GM12878 (cell line): ENCODE measurements around the gene EBF3. TPM values are rescaled to one million over a fixed set of nuclear protein-coding genes. Genes with fewer than 3 reads are reported as not detected.

ENCODE experiments used
- ATAC-seq: fragments of 200-7000 bp; cut with Tn5 transposase; 3 replicates; pipeline ENCODE4 v1.9.1; 2020; ENCODE audit warnings: mild to moderate bottlenecking, moderate library complexity
- BruUV-seq: library from RNA; stranded (reverse); fragments of 400-500 nt; replicated peaks from 2 replicates; lab custom pipeline; 2021; lab: Mats Ljungman, UMichigan
- CTCF ChIA-PET: fragments of 300-600 bp; sonication (Branson Sonifier 250); formaldehyde crosslinking; extraction: SDS; loops from one replicate; lab custom pipeline; 2021; ENCODE audit warnings: inconsistent platforms; lab: Yijun Ruan, JAX
- POLR2A ChIA-PET: fragments of 350-600 bp; formaldehyde crosslinking; extraction: SDS; loops from one replicate; lab custom pipeline; 2021; ENCODE audit warnings: inconsistent platforms; lab: Charles Lee
- RAD21 ChIA-PET: fragments of 300-600 bp; sonication (Branson Sonifier 250); formaldehyde crosslinking; loops from one replicate; lab custom pipeline; 2023; ENCODE audit warnings: antibody characterized with exemption; ENCODE audit not compliant: unreplicated experiment; lab: Charles Lee
- SMC1A ChIA-PET: fragments of 300-600 bp; sonication (Branson Sonifier 250); formaldehyde crosslinking; loops from one replicate; lab custom pipeline; 2023; ENCODE audit not compliant: unreplicated experiment, uncharacterized antibody; lab: Charles Lee
- DNase-seq: peaks from one replicate; pipeline ENCODE4 v3.0.0-alpha.2; 2011; ENCODE audit warnings: low read depth, low spot score
- FAIRE-seq: peaks from 3 replicates; lab custom pipeline; 2011; peaks lifted over from hg19 to GRCh38; lab: Jason Lieb, UNC
- H2AFZ ChIP-seq: 2 replicates; pipeline ENCODE4 v1.6.0; 2011; ENCODE audit warnings: low read depth, low read length, control low read depth; ENCODE audit not compliant: control insufficient read depth
- H3K27ac ChIP-seq: 2 replicates; pipeline ENCODE4 v1.5.1; 2011; ENCODE audit warnings: control low read depth; ENCODE audit not compliant: control insufficient read depth, insufficient read depth
- H3K27me3 ChIP-seq, 2 experiments: replicated peaks in 1 of 2; 2 replicates each; pipeline versions ENCODE4 v1.6.0 to v1.6.1; 2011; ENCODE audit warnings: low read length in 1 of 2; ENCODE audit not compliant: control insufficient read depth in 2 of 2, insufficient read depth in 2 of 2
- H3K36me3 ChIP-seq, 2 experiments: 2 replicates each; pipeline ENCODE4 v1.5.1; 2011; ENCODE audit warnings: low read length in 1 of 2; ENCODE audit not compliant: control insufficient read depth in 2 of 2, insufficient read depth in 2 of 2
- H3K4me1 ChIP-seq: 2 replicates; pipeline ENCODE4 v1.6.1; 2011; ENCODE audit warnings: mild to moderate bottlenecking, low read length, moderate library complexity, mixed read lengths; ENCODE audit not compliant: control insufficient read depth, insufficient read depth
- H3K4me2 ChIP-seq: 2 replicates; pipeline ENCODE4 v1.6.0; 2011; ENCODE audit warnings: control low read depth; ENCODE audit not compliant: control insufficient read depth, insufficient read depth
- H3K4me3 ChIP-seq: fragments of 200-600 bp; sonication (generic); 2 replicates; pipeline ENCODE4 v1.5.1; 2016
- H3K79me2 ChIP-seq: 2 replicates; pipeline ENCODE4 v1.6.0; 2011; ENCODE audit warnings: low read length; ENCODE audit not compliant: control insufficient read depth, insufficient read depth
- H3K9ac ChIP-seq: 2 replicates; pipeline ENCODE4 v1.8.0; 2011; ENCODE audit warnings: low read length, control low read depth, mixed read lengths; ENCODE audit not compliant: control insufficient read depth, insufficient read depth
- H3K9me3 ChIP-seq: replicated peaks from 3 replicates; pipeline ENCODE4 v1.5.1; 2011; ENCODE audit warnings: mild to moderate bottlenecking, low read length; ENCODE audit not compliant: control insufficient read depth, insufficient read depth
- H4K20me1 ChIP-seq: 2 replicates; pipeline ENCODE4 v1.6.0; 2011; ENCODE audit not compliant: control insufficient read depth, insufficient read depth
- CREM ChIP-seq: IDR thresholded peaks from 2 replicates; pipeline ENCODE4 v1.6.1; 2014; ENCODE audit warnings: antibody characterized with exemption, low read depth
- EED ChIP-seq: sonication (generic); IDR thresholded peaks from 2 replicates; pipeline ENCODE4 v1.6.1; 2016; ENCODE audit warnings: antibody characterized with exemption, low read depth
- FOXK2 ChIP-seq: fragments of 450-650 bp; IDR thresholded peaks from 2 replicates; pipeline ENCODE4 v1.6.1; 2017; ENCODE audit warnings: mild to moderate bottlenecking, moderate library complexity
- NFXL1 ChIP-seq: fragments of 450-650 bp; IDR thresholded peaks from 2 replicates; pipeline ENCODE4 v1.6.1; 2017; ENCODE audit warnings: antibody characterized with exemption, mild to moderate bottlenecking, borderline replicate concordance
- POLR2AphosphoS2 ChIP-seq: IDR thresholded peaks from 2 replicates; pipeline ENCODE4 v1.6.1; 2011; ENCODE audit warnings: low read depth, mild to moderate bottlenecking, low read length, improper control_type of control experiment, moderate library complexity
- SP1 ChIP-seq: IDR thresholded peaks from one replicate; pipeline ENCODE4 v1.6.1; 2011; ENCODE audit warnings: low read depth, low read length
- SUPT20H ChIP-seq: IDR thresholded peaks from 2 replicates; pipeline ENCODE4 v1.6.1; 2011; ENCODE audit warnings: low read depth, mild to moderate bottlenecking, low read length, moderate library complexity, borderline replicate concordance; ENCODE audit not compliant: control insufficient read depth
- TAF1 ChIP-seq: IDR thresholded peaks from 2 replicates; pipeline ENCODE4 v1.6.1; 2011; ENCODE audit warnings: mild to moderate bottlenecking, low read depth, low read length, borderline replicate concordance
- ZNF217 ChIP-seq: fragments of 450-650 bp; IDR thresholded peaks from 2 replicates; pipeline ENCODE4 v1.6.1; 2017; ENCODE audit warnings: antibody characterized with exemption, mild to moderate bottlenecking
- WGBS: methylation state at CpG from one replicate; pipeline ENCODE4 v1.1.6; 2016; ENCODE audit warnings: low lambda C conversion rate; ENCODE audit not compliant: insufficient replicate concordance, insufficient coverage; ENCODE audit errors: missing lambda C conversion rate; 5-methylcytosine and 5-hydroxymethylcytosine counted together
- in situ Hi-C: fragments of 300-500 bp; cut with MboI; formaldehyde crosslinking; loops from 9 replicates; pipeline ENCODE4 v1.14.3; 2018; ENCODE audit warnings: mixed read lengths
- intact Hi-C: fragments of 100-400 bp; cut with micrococcal nuclease; formaldehyde crosslinking; loops from one replicate; pipeline ENCODE4 v1.14.2; 2022; ENCODE audit not compliant: unreplicated experiment
- polyA plus RNA-seq, 11 experiments: library from polyadenylated mRNA; depleted of rRNA in 4 of 11; unstranded in 6 of 11; stranded (reverse) in 5 of 11; fragments of >200 nt; fragmentation: Nextera tagmentation in 4 of 11; fragmentation: Illumina TruSeq in 1 of 11; extraction: Ambion mirVana in 4 of 11; extraction: Trizol in 1 of 11; gene quantifications; 1 replicate in 1 of 11; 2 replicates in 10 of 11; pipeline versions ENCODE4 v1.2.1 to v1.2.3, GENCODE V29; 2011 to 2016; ENCODE audit warnings: inconsistent platforms in 2 of 11, missing spikeins in 2 of 11, low read depth in 1 of 11
- total RNA-seq, 4 experiments: library from RNA; depleted of rRNA in 3 of 4; stranded (reverse); fragments of >200 nt in 3 of 4; fragmentation: Illumina TruSeq in 1 of 4; extraction: Trizol in 1 of 4; gene quantifications; 2 replicates each; pipeline versions ENCODE4 v1.2.1 to v1.2.3, GENCODE V29; 2013 to 2021
- TF ChIP-seq, protein P1 (sequence below): fragments of 450-650 bp; conservative IDR thresholded peaks from 2 replicates; pipeline ENCODE4 v1.6.1; 2017; ENCODE audit warnings: mild to moderate bottlenecking, moderate library complexity

Gene EBF3
- total and polyA plus RNA-seq, 10 of the 15 experiments (the other 5 are each of a cell fraction or from before 2014, with no cell fraction given), result not detected

DNA sequence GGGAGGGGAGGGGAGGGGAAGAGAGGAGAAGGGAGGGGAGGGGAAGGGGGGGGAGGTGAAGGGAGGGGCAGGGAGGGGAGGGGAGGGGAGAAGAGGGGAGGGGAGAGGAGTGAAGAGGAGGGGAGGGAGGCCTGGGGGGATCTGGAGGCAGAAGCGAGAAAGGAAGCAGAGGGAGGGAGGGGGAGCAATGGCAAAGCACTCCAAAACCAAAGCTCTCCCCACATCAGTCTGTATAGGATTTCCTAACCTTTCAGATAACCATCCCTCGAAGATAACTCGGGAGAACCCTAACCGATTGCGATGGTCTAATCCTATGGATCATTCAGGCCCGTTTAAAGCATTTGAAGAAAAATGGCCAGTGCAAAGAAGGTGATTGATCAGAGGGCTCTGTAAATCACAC is 19.0 kb downstream of the EBF3 start:
- H2AFZ ChIP-seq, result no peak overlapping the region
- no peaks in the 10 kb centered on the region for H4K20me1 ChIP-seq
- ATAC-seq (no peak), FAIRE-seq (no peak), DNase-seq (no peak)
- H3K9ac ChIP-seq, result no peak overlapping the region
- no peak overlapping the region for H3K27ac ChIP-seq
- ChIA-PET CTCF (no interaction called here), SMC1A (no interaction called here), POLR2A (no interaction called here), RAD21 (no interaction called here)
- no peak overlapping the region for H3K4me2 ChIP-seq
- no peaks in the 10 kb centered on the region for H3K79me2 ChIP-seq
- no TSS peak for BruUV-seq
- H3K36me3 ChIP-seq, result no peaks in the 10 kb centered on the region
- in situ Hi-C loops, result no loop called here
- no peaks in the 10 kb centered on the region for H3K4me1 ChIP-seq
- H3K27me3 ChIP-seq, result no peaks in the 10 kb centered on the region; a peak in 1 of 4 replicates
- TF ChIP-seq CREM, result no peak
- no peak for TF ChIP-seq FOXK2
- no peak for TF ChIP-seq NFXL1
- TF ChIP-seq EED, result no peak
- no peak for TF ChIP-seq POLR2AphosphoS2
- TF ChIP-seq, protein P1, sequence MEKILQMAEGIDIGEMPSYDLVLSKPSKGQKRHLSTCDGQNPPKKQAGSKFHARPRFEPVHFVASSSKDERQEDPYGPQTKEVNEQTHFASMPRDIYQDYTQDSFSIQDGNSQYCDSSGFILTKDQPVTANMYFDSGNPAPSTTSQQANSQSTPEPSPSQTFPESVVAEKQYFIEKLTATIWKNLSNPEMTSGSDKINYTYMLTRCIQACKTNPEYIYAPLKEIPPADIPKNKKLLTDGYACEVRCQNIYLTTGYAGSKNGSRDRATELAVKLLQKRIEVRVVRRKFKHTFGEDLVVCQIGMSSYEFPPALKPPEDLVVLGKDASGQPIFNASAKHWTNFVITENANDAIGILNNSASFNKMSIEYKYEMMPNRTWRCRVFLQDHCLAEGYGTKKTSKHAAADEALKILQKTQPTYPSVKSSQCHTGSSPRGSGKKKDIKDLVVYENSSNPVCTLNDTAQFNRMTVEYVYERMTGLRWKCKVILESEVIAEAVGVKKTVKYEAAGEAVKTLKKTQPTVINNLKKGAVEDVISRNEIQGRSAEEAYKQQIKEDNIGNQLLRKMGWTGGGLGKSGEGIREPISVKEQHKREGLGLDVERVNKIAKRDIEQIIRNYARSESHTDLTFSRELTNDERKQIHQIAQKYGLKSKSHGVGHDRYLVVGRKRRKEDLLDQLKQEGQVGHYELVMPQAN, result no peak
- intact Hi-C loops, result no loop called here
- H3K9me3 ChIP-seq, result no peaks in the 10 kb centered on the region
- WGBS, result 15% methylated on average over 5 of the region's 6 CpGs
- no peak overlapping the region for H3K4me3 ChIP-seq

DNA sequence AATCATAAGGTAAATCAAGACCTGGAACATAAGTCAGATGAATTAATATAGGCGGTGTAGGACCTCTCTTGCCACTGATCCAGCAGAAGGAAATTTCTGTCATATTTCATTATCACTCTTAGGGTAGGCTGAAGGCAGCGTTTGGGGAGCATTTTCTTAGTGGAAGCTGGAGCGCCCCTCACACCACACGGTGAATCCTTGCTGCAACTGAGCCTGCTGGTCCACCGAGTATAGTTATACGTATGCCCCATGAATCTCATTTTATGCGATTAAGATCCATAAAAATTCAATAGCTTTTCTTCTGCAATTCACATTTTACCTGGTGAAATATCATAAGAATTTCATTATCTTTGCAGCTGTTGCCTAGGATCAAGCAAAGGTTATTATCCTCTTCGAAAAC is 19.6 kb downstream of the EBF3 start:
- TF ChIP-seq SUPT20H, result no peak
- no peak for TF ChIP-seq ZNF217
- TF ChIP-seq SP1, result no peak
- no peak for TF ChIP-seq TAF1
- TF ChIP-seq, all 136 proteins: peak for 0
- ChIA-PET RAD21 (no interaction called here), CTCF (no interaction called here), POLR2A (no interaction called here), SMC1A (no interaction called here)
- ATAC-seq (no peak), FAIRE-seq (no peak), DNase-seq (no peak)
- Histone ChIP-seq H3K4me1 (no peaks in the 10 kb centered on the region), H4K20me1 (no peaks in the 10 kb centered on the region), H3K27ac (no peak overlapping the region), H3K79me2 (no peaks in the 10 kb centered on the region), H3K36me3 (no peaks in the 10 kb centered on the region), H3K27me3 (no peaks in the 10 kb centered on the region; a peak in 1 of 4 replicates), H3K4me3 (no peak overlapping the region), H3K4me2 (no peak overlapping the region), H3K9ac (no peak overlapping the region), H3K9me3 (no peaks in the 10 kb centered on the region), H2AFZ (no peak overlapping the region)
- intact Hi-C loops, result no loop called here
- 66% methylated on average over 8 of the region's 8 CpGs for WGBS
- in situ Hi-C loops, result no loop called here
- BruUV-seq, result no TSS peak
